Dermis blood vessel endothelial cell (primary cell): ENCODE data around the gene ENGASE. TPM values are rescaled to one million over a fixed set of nuclear protein-coding genes. Genes with fewer than 3 reads are reported as not detected.
"Not testable (repeated sequence)": the region's sequence is repeated elsewhere in the genome, so short reads cannot be mapped to it uniquely, and the experiment has no call there.

Experiments used
- DNase-seq: peaks from one replicate; pipeline ENCODE4 v3.0.0; 2010
- total RNA-seq: library from RNA; depleted of rRNA; stranded (reverse); fragments of >200 nt; gene quantifications from 2 replicates; pipeline ENCODE4 v1.2.3, GENCODE V29; 2014

Gene ENGASE
- total RNA-seq, 1 donor from 2014 or later: 19.6 TPM

DNA sequence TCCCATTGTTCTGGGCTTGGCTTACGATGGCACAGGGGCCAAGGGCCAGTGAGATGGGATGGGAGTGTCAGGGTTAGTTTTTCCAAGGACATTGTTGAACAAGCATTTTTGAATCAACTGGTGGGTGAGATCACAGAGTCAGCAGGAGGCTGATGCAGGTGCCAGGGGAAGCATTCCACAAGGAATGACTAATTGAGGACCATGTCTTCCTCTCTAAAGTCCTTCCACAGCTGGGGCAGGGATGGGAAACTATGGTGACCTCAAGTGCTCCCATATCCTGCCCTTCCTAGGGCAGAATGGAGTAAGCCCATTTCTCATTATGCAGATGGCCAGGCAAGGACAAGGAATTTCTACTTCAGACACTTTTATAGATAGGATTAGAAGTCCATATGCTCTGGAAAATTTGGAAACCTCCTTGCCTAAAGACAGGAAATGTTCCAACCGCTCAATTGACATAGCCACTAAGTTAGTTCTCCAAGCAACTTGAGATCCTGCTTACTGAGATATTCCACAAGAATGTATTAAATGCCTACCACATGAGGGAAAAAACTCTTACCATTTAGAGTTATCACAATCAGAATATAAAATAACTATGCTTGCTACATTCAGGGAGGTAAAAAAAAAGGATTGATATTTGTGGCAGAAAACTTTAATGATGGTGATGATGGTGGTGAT is 21.2 kb upstream of the ENGASE start:
- peak; percentile 83 for DNase-seq

DNA sequence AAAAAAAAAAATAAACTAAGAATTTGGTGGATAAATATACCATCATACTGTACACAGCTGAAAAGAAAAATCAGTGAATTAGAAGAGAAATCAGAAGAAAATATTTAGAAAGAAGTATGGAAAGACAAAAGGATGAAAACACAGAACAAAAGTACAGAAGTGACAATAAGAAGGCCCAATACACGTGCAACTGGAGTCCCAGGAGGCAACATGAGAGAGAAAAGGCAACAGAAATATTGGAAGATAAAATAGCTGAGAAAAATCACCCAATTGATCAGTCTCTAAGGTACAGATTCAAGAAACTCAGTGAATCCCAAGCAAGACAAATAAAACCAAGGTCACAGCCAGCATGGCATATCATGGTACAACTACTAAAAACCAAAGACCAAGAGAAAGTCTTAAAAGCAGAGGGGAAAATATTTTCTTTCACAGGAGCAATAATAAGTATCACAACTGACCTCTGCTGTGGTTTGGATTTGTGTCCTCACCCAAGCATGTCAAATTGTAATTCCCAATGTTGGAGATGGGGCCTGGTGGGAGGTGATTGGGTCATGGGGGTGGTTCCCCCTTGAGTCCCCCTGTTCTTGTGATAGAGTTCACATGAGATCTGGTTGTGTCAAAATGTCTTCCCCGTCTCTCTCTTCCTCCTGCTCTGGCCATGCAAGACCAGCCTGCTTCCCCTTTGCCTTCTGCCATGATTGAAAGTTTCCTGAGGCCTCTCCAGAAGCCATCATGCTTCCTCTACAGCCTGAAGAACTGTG is 20.2 kb upstream of the ENGASE start:
- DNase-seq: peak; percentile 32

DNA sequence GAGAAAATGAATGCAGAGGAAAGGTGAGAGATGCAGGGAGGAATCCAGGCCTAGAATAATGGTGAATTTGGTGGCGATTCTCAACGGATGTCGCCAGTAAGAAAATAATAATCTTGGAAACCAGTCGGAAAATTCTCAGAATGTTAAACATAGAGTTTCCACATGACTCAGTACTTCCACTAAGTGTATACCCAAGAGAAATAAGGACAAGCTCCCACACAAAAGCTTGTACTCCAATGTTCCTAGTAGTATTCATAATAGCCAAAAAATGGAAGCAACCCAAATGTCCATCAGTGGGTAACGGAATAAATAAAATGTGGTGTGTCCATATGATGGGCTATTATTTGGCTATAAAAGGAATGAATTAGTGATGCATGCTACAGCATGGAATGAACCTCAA is 19.4 kb upstream of the ENGASE start:
- no peak for DNase-seq

DNA sequence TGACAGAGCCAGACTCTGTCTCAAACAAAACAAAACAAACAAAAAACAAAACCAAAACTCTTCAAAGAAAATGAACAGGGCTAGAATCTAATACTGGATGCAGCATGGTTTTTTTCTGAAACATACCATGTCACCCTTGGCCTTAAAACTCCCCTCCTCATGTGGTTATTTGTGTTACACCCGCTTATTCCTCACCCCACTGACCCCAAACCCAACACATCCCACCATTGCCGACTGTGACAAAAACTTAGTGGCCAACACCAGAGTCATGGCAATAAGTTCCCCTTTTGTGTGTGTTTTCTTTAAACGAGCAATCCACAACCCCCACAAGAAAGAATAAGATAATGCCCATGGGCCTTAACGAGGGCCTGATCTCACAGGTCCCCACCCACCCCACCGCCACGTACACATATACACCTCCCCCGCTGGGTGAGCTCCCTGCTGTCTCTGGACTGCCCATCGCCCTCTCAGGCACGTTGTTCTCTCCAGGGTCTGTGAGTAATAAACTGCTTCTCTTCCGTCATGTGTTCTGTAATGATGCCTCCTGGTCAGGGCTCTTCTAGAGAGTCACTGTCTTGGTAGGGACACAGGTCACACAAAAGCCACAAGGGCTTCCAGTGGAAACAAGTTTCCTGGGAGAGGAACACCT is 16.8 kb upstream of the ENGASE start:
- no peak for DNase-seq

DNA sequence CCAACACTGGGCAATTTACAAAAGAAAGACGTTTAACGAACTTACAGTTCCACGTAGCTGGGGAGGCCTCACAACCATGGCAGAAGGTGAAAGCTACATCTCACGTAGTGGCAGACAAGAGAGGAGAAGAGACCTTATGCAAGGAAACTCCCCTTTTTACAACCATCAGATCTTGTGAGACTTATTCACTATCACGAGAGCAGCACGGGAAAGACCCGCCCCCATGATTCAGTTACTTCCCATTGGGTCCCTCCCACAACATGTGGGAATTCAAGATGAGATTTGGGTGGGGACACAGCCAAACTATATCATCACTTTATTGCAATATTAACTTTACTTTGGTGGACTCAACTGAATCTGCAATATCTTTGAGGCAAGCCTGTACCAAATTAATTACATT is 11.9 kb upstream of the ENGASE start:
- no peak for DNase-seq

DNA sequence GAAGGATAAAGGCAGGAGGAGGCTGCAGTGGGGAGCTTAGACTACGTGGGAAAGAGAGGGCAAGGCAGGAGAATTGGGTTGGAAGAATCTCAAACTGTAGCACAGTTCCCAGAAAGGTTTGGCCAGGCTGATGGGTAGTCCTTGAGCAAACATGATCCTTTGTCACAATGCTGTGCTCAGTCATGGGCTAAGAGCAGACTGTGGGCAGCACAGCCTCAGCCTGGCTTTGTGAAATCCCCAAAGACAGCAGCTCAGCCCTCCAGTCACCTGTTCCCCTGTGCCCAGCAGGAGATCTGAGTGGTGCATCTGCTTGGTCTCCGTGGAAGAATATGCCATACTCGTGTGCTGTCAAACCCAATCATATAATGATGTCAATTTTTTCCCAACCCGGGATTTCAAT is 10.6 kb upstream of the ENGASE start:
- DNase-seq: no peak

DNA sequence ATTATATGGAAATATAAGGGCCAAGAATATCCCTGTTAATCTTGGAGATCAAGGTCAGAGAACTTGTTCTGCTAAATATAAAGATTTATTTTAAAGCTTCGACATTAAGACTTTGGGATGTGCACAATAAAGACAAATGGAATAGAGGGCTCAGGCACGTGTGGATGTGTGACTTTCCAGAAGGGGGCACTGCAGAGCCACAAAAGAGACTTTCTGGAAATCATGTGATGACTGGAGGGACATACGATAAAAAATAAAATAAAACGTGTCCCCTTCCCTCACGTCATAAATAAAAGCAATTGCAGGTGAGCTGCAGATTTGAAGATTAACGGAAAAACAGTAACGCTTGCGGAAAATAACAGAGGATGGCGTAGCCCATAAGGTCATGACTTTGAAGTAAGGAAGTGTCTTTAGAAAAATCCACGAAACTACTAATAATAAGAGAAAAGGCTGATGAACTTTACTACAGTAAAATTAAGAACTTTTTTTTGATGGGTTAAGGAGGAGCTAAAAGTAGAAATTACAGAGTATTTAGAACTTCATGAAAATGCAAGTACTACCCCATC is 9.4 kb upstream of the ENGASE start:
- peak; percentile 72 for DNase-seq

DNA sequence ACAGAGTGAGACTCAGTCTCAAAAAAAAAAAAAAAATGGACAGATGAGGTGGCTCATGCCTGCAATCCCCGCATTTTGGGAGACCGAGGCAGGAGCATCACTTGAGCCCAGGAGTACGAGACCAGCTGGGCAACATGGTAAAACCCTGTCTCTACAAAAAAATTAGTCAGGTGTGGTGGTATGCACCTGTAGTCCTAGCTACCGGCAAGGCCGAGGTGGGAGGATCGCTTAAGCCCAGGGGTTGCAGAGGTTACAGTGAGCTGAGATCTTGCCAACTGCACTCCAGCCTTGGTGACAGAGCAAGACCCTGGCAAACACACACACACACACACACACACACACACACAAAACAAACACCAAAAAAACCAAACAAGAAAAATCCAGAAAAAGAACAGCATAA is 7.7 kb upstream of the ENGASE start:
- DNase-seq: no peak

DNA sequence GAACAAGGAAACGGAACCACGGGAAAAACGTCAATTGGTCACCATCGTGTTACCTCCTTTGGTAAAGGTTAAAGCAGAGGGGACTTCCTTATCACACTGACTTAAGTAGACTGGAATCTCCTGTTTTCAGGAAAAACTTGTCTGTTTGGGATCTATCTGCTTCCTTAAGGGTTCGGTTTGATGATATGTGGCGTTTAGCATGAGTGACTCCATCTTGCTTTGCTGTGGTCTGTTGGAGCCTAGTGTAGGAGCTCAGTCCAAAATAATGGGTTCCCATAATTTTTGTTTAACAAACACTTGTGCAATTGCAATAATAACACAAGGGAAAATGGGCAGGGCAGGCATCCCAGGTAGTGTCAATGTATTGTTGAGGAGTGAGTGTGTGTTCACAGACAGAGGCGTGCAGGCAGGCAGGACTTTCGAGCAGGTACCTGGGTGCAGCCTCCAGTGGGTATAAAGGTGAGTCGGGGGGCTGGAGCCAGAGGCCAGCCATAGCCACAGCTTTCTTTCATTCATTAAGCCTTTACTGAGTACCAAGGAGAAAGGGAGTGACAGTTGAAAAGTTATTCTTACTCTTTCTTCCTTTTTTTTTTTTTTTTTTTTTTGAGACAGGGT is 4.3 kb upstream of the ENGASE start:
- no peak for DNase-seq

DNA sequence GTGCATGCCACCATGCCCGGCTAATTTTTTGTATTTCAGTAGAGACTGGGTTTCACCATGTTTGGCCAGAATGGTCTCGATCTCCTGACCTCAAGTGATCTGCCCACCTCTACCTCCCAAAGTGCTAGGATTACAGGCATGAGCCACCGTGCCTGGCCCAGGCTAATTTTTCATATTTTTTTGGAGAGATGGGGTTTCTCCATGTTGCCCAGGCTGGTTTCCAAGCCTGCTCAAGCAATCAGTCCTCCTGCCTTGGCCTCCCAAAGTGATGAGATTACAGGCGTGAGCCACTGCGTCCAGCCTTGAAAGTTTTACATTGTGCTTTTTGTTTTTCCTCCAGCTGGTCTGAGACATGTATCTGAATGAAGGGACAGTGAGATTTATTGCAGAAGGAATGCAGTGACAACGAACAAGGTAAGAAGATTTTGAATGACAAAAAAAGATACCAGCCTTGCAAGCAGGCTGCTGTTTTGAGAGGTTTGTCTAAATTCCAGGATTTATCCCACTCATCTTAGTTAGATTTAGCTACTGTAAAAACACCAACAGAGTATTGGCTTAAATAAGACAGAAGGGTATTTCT is 3.4 kb upstream of the ENGASE start:
- no peak for DNase-seq

DNA sequence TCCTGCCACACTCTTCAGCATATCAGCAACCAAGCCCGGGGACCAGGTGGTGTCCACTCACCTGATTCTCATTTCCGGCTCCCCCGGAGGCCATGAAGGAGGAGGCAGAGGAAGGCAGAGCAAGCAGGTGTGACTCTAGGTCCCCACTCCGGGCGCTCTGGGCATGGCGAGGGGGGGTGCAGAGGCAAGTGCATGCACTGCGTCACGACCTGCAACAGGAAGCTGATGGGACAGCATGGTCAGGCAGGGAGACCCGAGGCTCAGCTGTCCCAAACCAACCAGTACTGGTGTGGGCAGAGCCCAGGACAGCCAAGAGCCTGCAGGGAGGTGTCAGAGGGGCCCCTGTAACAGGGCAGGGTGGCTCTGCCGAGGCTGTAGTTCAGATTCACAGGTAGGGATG is 2.1 kb upstream of the ENGASE start:
- DNase-seq: no peak

DNA sequence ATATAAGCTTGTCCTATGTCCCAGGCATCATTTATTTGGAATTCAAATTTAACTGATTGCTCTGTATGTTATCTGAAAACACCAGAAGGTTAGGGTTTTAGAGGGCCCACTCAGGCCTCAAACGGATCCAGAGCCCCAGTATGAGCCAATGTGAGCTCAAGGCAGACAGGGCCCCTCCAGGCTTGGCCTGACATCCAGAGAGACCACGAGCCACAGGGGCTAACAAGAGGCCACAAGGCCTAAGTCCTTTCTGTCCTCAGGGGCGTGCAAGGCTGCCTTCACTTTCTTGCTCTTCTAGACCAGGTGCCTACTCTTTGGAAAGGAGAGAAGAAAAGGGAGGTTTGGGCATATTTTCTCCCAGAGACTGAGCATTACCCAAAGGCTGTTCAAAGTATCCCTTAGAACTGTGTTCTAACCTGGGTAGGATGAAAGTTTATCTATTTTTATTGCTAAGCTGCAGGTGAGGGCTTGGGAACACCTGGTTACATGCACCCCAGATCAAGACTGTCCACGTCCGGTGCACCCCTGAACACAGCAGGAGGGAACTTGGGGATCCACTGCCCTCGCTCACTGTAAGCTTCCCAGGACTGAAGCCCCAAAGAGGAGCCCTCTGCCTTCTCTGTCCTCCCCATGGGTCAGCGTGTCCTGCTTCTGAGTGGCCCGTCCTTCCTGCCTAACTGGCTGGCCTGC is 1.5 kb upstream of the ENGASE start:
- DNase-seq: no peak

DNA sequence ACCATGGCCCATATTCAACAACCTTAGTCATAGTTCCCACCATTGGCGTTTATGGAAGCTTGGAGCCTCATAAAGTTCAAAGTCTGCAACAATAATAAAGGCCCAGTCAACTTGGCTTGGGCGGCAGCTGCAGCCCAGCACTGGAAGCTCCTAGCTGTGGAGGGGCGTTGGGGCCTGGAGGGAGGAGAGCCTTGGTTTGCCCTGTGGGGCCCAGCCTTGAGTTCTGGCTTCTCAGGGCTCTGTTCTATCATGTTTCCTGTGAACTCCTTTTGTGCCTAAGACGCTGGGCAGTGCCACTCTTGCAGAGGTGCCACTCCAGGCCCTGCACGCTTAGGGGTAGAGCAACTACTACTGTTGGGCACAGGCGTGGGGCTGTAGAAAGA is 927 bp upstream of the ENGASE start:
- no peak for DNase-seq

DNA sequence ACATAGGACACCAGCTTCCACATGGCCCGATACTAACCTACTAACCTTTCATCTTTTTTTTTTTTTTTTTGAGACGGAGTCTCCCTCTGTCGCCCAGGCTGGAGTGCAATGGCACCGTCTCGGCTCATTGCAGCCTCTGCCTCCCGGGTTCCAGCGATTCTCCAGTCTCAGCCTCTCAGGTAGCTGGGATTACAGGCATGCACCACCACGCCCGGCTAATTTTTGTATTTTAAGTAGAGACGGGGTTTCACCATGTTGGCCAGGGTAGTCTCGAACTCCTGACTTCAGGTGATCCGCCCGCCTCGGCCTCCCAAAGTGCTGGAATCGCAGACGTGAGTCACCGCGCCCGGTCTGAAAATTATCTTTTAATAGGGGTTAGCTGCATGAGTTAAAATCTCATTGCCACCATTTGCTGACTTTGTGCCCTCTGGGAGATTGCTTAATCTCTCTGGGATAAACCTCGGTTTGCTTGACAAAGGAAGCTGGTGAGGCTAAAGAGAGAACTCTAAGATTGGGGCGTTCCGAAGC is 439 bp upstream of the ENGASE start:
- DNase-seq: not testable (repeated sequence)

DNA sequence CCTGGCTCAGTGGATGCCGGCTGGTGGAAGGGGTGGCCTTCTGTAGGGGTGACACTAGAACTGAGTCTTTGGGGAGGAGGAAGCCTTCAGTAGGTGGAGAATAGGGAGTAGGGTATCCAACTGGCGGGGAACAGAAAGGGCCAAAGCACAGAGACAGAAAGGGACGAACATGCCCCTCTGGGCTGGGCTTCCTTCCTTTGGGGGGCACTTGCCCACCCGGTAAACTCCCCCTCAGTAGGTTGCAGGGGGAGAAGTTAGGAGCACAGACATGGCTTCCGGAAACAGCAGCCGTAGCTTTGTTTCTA is 774 bp downstream of the ENGASE start:
- peak; percentile 20 for DNase-seq

DNA sequence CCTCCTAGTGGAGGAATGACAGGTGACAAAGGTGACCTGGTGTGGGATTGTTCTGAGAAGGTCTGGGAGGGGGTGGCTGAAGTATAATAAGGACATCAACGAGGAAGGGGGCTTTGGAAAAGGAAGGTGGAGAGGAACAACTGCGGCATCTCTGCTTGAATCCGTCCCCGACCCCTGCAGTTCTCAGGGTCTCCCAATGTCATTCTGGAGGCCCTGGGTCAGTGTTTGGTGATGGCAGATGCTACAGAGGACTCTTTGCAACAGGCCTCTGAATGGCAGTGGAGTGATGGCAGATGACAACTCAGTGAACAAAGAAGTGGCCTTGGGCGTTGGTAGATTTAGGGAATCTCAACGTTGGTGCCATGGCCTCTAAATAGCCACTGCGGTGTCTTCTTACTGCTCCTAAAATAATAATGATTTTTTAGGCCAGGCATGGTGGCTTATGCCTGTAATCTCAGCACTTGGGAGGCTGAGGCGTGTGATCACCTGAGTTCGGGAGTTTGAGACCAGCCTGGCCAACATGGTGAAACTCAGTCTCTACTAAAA is 1.3 kb downstream of the ENGASE start:
- no peak for DNase-seq

DNA sequence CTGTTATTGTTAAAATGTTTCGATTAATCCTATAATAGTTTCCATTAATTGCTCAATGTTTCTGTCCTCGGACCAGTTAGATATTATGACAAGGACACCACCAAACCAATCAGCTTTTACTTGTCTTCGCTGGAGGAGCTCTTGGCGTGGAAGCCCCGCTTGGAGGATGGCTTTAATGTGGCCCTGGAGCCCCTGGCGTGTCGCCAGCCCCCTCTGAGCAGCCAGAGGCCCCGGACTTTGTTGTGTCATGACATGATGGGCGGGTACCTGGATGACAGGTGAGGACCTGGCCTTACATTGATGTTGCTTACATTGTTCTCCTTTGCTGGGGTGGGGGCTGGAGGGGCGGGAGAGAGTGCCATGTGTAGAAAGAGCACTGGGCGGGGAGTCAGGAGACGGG is 3.0 kb downstream of the ENGASE start:
- no peak for DNase-seq

DNA sequence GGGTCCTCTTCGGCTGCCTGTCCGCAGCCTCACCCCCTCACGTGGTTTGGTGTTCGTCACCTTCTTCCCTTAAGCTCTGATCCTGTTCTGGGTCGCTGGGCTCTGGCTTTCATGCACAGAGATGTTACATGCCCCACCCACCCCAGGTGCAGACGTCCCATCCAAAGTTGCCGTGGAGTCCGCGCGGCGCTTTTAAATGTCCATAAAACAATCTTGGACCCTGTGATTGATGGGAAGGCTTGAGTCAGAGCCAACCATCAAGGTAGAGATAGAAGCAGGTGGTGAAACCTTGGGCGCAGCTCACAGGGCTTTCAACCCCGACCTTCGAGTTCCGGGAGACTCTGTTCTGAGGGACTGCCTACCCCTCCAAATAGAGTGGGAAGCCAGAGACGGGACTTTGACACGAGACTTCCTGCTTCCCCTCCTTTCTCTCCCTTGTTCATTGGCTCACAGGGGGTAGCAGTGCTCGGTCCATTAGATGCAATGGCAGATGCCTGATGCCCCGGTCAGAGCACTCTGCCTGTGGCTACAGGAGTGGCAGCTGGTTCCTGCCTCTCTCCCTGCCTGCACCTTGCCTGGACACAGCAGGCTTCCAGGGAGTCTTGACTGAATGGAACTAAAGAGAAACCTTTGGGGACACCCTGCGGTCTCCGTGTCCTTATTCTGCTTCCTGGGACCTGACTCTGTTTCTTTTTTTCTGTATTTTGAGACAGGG is 4.0 kb downstream of the ENGASE start:
- no peak for DNase-seq

DNA sequence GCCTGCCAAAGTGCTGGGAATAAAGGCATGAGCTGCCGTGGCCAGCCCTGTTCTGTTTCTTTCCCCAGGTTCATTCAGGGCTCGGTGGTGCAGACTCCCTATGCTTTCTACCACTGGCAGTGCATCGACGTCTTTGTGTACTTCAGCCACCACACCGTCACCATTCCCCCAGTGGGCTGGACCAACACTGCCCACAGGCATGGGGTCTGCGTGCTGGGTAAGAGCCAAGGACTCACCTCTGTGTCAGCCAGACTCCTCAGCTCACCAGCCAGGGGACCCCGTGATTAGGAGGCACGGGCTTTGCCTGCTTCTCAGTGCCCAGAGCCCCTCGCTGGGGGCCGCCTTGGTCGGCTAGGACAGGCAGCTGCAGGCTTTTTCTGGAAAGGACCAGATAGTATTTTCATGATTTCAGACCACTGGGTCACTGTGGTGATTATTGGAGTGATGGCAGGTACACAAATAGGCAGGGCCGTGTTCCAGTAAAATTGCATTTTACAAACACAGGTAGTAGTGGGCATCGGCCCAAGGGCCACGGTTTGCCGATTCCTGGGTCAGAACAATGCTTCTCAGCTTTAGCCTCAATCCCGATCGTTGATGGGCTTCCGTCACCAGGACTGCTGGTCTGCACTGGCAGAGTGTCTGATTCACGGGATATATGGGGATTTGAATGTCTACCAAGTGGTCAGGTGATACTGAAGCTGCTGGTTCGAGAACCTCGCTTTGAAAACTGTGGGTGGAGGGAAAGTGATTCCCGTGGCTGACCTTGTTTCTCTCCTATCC is 5.0 kb downstream of the ENGASE start:
- no peak for DNase-seq

DNA sequence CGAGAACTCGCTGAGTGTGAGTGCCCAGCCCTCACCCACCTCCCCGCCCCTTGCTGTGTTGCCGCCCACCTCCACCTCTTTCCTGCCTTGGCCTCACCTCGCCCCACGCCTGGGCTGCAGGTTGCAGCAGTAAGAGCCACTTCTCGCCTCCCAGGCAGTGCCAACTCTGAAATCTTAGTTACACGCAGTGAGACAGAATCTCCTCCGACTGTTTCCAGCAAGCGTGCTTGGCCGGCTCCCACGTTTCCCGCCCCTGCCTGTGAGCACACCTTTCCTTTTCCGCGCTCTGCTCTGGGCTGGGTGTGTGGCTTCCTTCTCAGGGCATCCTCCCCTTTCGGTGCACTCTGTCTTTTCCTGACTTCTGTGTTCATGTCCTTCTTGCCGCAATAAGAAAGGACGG is 5.7 kb downstream of the ENGASE start:
- DNase-seq: no peak
